Tibial nerve (tissue), 4 donors: ENCODE measurements around the gene SKI.

Experiments used
- EP300 ChIP-seq, 2 donors: sonication (generic); formaldehyde crosslinking; IDR thresholded peaks; one replicate each; pipeline ENCODE4 v1.6.1; 2017; ENCODE audit warnings: antibody characterized with exemption in 2 of 2, mild to moderate bottlenecking in 1 of 2
- POLR2A ChIP-seq, 2 donors: fragments of 450-650 bp; IDR thresholded peaks; one replicate each; pipeline ENCODE4 v1.6.1; 2017; ENCODE audit warnings: antibody characterized with exemption in 2 of 2, mild to moderate bottlenecking in 2 of 2, moderate library complexity in 2 of 2
- TF ChIP-seq, protein P1 (sequence below), 5 experiments: fragments of 200-600 bp in 3 of 5; fragments of 450-650 bp in 2 of 5; sonication (generic) in 3 of 5; IDR thresholded peaks; one replicate each; pipeline ENCODE4 v1.5.1; 2016 to 2019; ENCODE audit warnings: antibody characterized with exemption in 5 of 5, mild to moderate bottlenecking in 3 of 5, moderate library complexity in 2 of 5

DNA sequence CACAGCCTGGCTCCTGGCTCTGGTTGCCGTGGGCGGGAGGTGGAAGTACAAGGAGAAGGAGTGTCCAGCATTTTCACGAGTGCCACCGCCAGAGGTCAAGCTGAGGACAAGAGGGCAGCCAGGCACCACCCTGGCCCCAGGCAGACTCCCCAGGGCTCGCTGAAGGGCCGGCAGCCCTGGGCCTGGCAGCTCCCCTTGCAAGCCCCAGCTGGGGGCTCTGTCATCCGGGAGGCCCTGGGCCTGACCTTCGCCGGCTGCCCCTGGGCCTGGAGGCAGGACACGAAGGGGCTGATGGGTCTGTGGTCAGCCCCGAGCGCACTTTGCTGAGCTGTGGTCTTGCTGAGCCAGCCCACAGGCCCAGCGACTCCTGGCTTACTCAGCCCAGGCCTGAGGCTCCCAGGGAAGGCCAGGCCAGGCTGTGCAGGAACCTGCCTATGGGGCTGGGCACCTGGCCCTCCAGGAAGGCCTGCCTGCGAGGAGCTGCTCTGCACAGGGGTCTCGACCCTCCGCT, 88.4 kb downstream of the SKI start:
- TF ChIP-seq, protein P1, sequence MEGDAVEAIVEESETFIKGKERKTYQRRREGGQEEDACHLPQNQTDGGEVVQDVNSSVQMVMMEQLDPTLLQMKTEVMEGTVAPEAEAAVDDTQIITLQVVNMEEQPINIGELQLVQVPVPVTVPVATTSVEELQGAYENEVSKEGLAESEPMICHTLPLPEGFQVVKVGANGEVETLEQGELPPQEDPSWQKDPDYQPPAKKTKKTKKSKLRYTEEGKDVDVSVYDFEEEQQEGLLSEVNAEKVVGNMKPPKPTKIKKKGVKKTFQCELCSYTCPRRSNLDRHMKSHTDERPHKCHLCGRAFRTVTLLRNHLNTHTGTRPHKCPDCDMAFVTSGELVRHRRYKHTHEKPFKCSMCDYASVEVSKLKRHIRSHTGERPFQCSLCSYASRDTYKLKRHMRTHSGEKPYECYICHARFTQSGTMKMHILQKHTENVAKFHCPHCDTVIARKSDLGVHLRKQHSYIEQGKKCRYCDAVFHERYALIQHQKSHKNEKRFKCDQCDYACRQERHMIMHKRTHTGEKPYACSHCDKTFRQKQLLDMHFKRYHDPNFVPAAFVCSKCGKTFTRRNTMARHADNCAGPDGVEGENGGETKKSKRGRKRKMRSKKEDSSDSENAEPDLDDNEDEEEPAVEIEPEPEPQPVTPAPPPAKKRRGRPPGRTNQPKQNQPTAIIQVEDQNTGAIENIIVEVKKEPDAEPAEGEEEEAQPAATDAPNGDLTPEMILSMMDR (IDR thresholded peaks at IDR 0.05), result no peak
- no peak for TF ChIP-seq POLR2A (IDR thresholded peaks at IDR 0.05)
- no peak for TF ChIP-seq EP300 (IDR thresholded peaks at IDR 0.05)
